GM12878 (cell line): ENCODE measurements around the gene CLDN14. TPM values are rescaled to one million over a fixed set of nuclear protein-coding genes. Genes with fewer than 3 reads are reported as not detected.

Experiments
- ATAC-seq: fragments of 200-7000 bp; cut with Tn5 transposase; 3 replicates; pipeline ENCODE4 v1.9.1; 2020; ENCODE audit warnings: mild to moderate bottlenecking, moderate library complexity
- BruUV-seq: library from RNA; stranded (reverse); fragments of 400-500 nt; replicated peaks from 2 replicates; lab custom pipeline; 2021; lab: Mats Ljungman, UMichigan
- CTCF ChIA-PET: fragments of 300-600 bp; sonication (Branson Sonifier 250); formaldehyde crosslinking; extraction: SDS; loops from one replicate; lab custom pipeline; 2021; ENCODE audit warnings: inconsistent platforms; lab: Yijun Ruan, JAX
- POLR2A ChIA-PET: fragments of 350-600 bp; formaldehyde crosslinking; extraction: SDS; loops from one replicate; lab custom pipeline; 2021; ENCODE audit warnings: inconsistent platforms; lab: Charles Lee
- RAD21 ChIA-PET: fragments of 300-600 bp; sonication (Branson Sonifier 250); formaldehyde crosslinking; loops from one replicate; lab custom pipeline; 2023; ENCODE audit warnings: antibody characterized with exemption; ENCODE audit not compliant: unreplicated experiment; lab: Charles Lee
- SMC1A ChIA-PET: fragments of 300-600 bp; sonication (Branson Sonifier 250); formaldehyde crosslinking; loops from one replicate; lab custom pipeline; 2023; ENCODE audit not compliant: unreplicated experiment, uncharacterized antibody; lab: Charles Lee
- DNase-seq: peaks from one replicate; pipeline ENCODE4 v3.0.0-alpha.2; 2011; ENCODE audit warnings: low read depth, low spot score
- FAIRE-seq: peaks from 3 replicates; lab custom pipeline; 2011; peaks lifted over from hg19 to GRCh38; lab: Jason Lieb, UNC
- H2AFZ ChIP-seq: 2 replicates; pipeline ENCODE4 v1.6.0; 2011; ENCODE audit warnings: low read depth, low read length, control low read depth; ENCODE audit not compliant: control insufficient read depth
- H3K27ac ChIP-seq: 2 replicates; pipeline ENCODE4 v1.5.1; 2011; ENCODE audit warnings: control low read depth; ENCODE audit not compliant: control insufficient read depth, insufficient read depth
- H3K27me3 ChIP-seq, 2 experiments: replicated peaks in 1 of 2; 2 replicates each; pipeline versions ENCODE4 v1.6.0 to v1.6.1; 2011; ENCODE audit warnings: low read length in 1 of 2; ENCODE audit not compliant: control insufficient read depth in 2 of 2, insufficient read depth in 2 of 2
- H3K36me3 ChIP-seq, 2 experiments: 2 replicates each; pipeline ENCODE4 v1.5.1; 2011; ENCODE audit warnings: low read length in 1 of 2; ENCODE audit not compliant: control insufficient read depth in 2 of 2, insufficient read depth in 2 of 2
- H3K4me1 ChIP-seq: 2 replicates; pipeline ENCODE4 v1.6.1; 2011; ENCODE audit warnings: mild to moderate bottlenecking, low read length, moderate library complexity, mixed read lengths; ENCODE audit not compliant: control insufficient read depth, insufficient read depth
- H3K4me2 ChIP-seq: 2 replicates; pipeline ENCODE4 v1.6.0; 2011; ENCODE audit warnings: control low read depth; ENCODE audit not compliant: control insufficient read depth, insufficient read depth
- H3K4me3 ChIP-seq: fragments of 200-600 bp; sonication (generic); 2 replicates; pipeline ENCODE4 v1.5.1; 2016
- H3K79me2 ChIP-seq: 2 replicates; pipeline ENCODE4 v1.6.0; 2011; ENCODE audit warnings: low read length; ENCODE audit not compliant: control insufficient read depth, insufficient read depth
- H3K9ac ChIP-seq: 2 replicates; pipeline ENCODE4 v1.8.0; 2011; ENCODE audit warnings: low read length, control low read depth, mixed read lengths; ENCODE audit not compliant: control insufficient read depth, insufficient read depth
- H3K9me3 ChIP-seq: replicated peaks from 3 replicates; pipeline ENCODE4 v1.5.1; 2011; ENCODE audit warnings: mild to moderate bottlenecking, low read length; ENCODE audit not compliant: control insufficient read depth, insufficient read depth
- H4K20me1 ChIP-seq: 2 replicates; pipeline ENCODE4 v1.6.0; 2011; ENCODE audit not compliant: control insufficient read depth, insufficient read depth
- CHD2 ChIP-seq: IDR thresholded peaks from 2 replicates; pipeline ENCODE4 v1.6.1; 2011; ENCODE audit warnings: low read depth, low read length, improper control_type of control experiment, borderline replicate concordance
- EED ChIP-seq: sonication (generic); IDR thresholded peaks from 2 replicates; pipeline ENCODE4 v1.6.1; 2016; ENCODE audit warnings: antibody characterized with exemption, low read depth
- POLR2A ChIP-seq: IDR thresholded peaks from 2 replicates; pipeline ENCODE4 v1.6.1; 2011; ENCODE audit warnings: low read depth, mild to moderate bottlenecking, low read length
- TCF12 ChIP-seq: IDR thresholded peaks from 2 replicates; pipeline ENCODE4 v1.6.1; 2011; ENCODE audit warnings: low read depth, mild to moderate bottlenecking, low read length
- WGBS: methylation state at CpG from one replicate; pipeline ENCODE4 v1.1.6; 2016; ENCODE audit warnings: low lambda C conversion rate; ENCODE audit not compliant: insufficient replicate concordance, insufficient coverage; ENCODE audit errors: missing lambda C conversion rate; 5-methylcytosine and 5-hydroxymethylcytosine counted together
- in situ Hi-C: fragments of 300-500 bp; cut with MboI; formaldehyde crosslinking; loops from 9 replicates; pipeline ENCODE4 v1.14.3; 2018; ENCODE audit warnings: mixed read lengths
- intact Hi-C: fragments of 100-400 bp; cut with micrococcal nuclease; formaldehyde crosslinking; loops from one replicate; pipeline ENCODE4 v1.14.2; 2022; ENCODE audit not compliant: unreplicated experiment
- polyA plus RNA-seq, 11 experiments: library from polyadenylated mRNA; depleted of rRNA in 4 of 11; unstranded in 6 of 11; stranded (reverse) in 5 of 11; fragments of >200 nt; fragmentation: Nextera tagmentation in 4 of 11; fragmentation: Illumina TruSeq in 1 of 11; extraction: Ambion mirVana in 4 of 11; extraction: Trizol in 1 of 11; gene quantifications; 1 replicate in 1 of 11; 2 replicates in 10 of 11; pipeline versions ENCODE4 v1.2.1 to v1.2.3, GENCODE V29; 2011 to 2016; ENCODE audit warnings: inconsistent platforms in 2 of 11, missing spikeins in 2 of 11, low read depth in 1 of 11
- total RNA-seq, 4 experiments: library from RNA; depleted of rRNA in 3 of 4; stranded (reverse); fragments of >200 nt in 3 of 4; fragmentation: Illumina TruSeq in 1 of 4; extraction: Trizol in 1 of 4; gene quantifications; 2 replicates each; pipeline versions ENCODE4 v1.2.1 to v1.2.3, GENCODE V29; 2013 to 2021
- TF ChIP-seq, protein P1 (sequence below): fragments of 450-650 bp; formaldehyde crosslinking; IDR thresholded peaks from 2 replicates; pipeline ENCODE4 v1.5.0; 2022; ENCODE audit warnings: mild to moderate bottlenecking, missing genetic modification characterization

The CLDN14 gene
- total and polyA plus RNA-seq, 10 of the 15 experiments (the other 5 are each of a cell fraction or from before 2014, with no cell fraction given) = 0.90 to 19.4 (median 6.6) TPM

DNA sequence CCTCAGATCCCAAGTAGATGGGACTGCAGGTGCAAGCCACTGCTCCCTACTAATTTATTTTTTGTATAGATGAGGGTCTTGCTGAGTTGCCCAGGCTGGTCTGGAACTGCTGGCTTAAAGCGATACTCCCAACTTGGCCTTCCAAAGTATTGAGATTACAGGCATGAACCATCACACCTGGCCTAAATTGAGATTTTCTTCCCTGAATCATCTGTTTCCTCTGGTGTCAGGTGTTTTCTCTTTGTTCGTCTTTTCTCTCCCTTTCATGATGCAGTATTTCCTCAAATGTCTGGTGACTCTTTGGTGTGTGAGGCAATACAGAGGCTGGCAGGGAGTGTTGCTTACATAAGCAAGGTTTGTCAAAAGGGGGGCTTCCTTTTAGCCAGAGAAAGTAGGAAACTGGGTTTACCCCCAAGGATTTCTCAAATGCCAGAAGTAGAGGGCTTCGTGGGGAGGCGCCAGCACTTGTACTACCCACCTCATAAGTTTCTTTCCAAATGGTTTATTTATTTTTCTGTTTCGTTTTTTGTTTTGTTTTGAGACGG, 27.6 kb downstream of the CLDN14 start:
- Histone ChIP-seq H3K27me3 (no peaks in the 10 kb centered on the region), H3K4me3 (no peak overlapping the region), H3K4me2 (no peak overlapping the region), H3K4me1 (no peaks in the 10 kb centered on the region), H3K36me3 (no peaks in the 10 kb centered on the region), H3K27ac (no peak overlapping the region), H3K79me2 (no peaks in the 10 kb centered on the region), H3K9me3 (no peaks in the 10 kb centered on the region), H3K9ac (no peak overlapping the region), H4K20me1 (no peaks in the 10 kb centered on the region), H2AFZ (no peak overlapping the region)
- WGBS = 24% methylated on average over 6 of the region's 6 CpGs
- no peak for DNase-seq
- no peak for FAIRE-seq
- SMC1A ChIA-PET = no interaction called here
- ATAC-seq = no peak
- RAD21 ChIA-PET = no interaction called here
- POLR2A ChIA-PET = no interaction called here
- CTCF ChIA-PET = no interaction called here
- in situ Hi-C loops (no loop called here), intact Hi-C loops (no loop called here)
- TF ChIP-seq, protein P1, sequence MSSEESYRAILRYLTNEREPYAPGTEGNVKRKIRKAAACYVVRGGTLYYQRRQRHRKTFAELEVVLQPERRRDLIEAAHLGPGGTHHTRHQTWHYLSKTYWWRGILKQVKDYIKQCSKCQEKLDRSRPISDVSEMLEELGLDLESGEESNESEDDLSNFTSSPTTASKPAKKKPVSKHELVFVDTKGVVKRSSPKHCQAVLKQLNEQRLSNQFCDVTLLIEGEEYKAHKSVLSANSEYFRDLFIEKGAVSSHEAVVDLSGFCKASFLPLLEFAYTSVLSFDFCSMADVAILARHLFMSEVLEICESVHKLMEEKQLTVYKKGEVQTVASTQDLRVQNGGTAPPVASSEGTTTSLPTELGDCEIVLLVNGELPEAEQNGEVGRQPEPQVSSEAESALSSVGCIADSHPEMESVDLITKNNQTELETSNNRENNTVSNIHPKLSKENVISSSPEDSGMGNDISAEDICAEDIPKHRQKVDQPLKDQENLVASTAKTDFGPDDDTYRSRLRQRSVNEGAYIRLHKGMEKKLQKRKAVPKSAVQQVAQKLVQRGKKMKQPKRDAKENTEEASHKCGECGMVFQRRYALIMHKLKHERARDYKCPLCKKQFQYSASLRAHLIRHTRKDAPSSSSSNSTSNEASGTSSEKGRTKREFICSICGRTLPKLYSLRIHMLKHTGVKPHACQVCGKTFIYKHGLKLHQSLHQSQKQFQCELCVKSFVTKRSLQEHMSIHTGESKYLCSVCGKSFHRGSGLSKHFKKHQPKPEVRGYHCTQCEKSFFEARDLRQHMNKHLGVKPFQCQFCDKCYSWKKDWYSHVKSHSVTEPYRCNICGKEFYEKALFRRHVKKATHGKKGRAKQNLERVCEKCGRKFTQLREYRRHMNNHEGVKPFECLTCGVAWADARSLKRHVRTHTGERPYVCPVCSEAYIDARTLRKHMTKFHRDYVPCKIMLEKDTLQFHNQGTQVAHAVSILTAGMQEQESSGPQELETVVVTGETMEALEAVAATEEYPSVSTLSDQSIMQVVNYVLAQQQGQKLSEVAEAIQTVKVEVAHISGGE = no peak
- TF ChIP-seq CHD2 = no peak
- no peak for TF ChIP-seq POLR2A
- no peak for TF ChIP-seq EED
- TF ChIP-seq TCF12 = no peak
- no TSS peak for BruUV-seq
